Smooth muscle cell of the brain vasculature (primary cell): ENCODE results near the gene PLCB4.

Experiments used
- DNase-seq: peaks from one replicate; pipeline ENCODE4 v3.0.0-alpha.2; 2012; ENCODE audit warnings: low read depth, low spot score

Gene PLCB4

GRCh38 chr20:9400171-9401025 is 331.5 kb downstream of the PLCB4 start:
- no peak for DNase-seq

- no peak for DNase-seq
These were observed 332.5 kb downstream of the PLCB4 start for GRCh38 chr20:9401371-9401770.

- DNase-seq, result no peak
These were observed 333.3 kb downstream of the PLCB4 start for GRCh38 chr20:9402141-9402540.

GRCh38 chr20:9402546-9402945 is 333.7 kb downstream of the PLCB4 start:
- no peak for DNase-seq

- DNase-seq, result no peak
These were observed 334.6 kb downstream of the PLCB4 start for GRCh38 chr20:9403448-9403847.

- peak; percentile 50 for DNase-seq
These were observed 339.0 kb downstream of the PLCB4 start for GRCh38 chr20:9407805-9408421.

- no peak for DNase-seq
These were observed 339.8 kb downstream of the PLCB4 start for GRCh38 chr20:9408422-9409300.

- no peak for DNase-seq
These were observed 340.5 kb downstream of the PLCB4 start for GRCh38 chr20:9409352-9409751.

GRCh38 chr20:9409981-9410380 is 341.1 kb downstream of the PLCB4 start:
- DNase-seq, result peak; percentile 65

GRCh38 chr20:9411833-9412232 is 342.9 kb downstream of the PLCB4 start:
- DNase-seq, result no peak

- no peak for DNase-seq
These were observed 343.4 kb downstream of the PLCB4 start for GRCh38 chr20:9412309-9412708.

- DNase-seq, result no peak
These were observed 344.1 kb downstream of the PLCB4 start for GRCh38 chr20:9413001-9413400.

GRCh38 chr20:9415426-9415825 is 346.5 kb downstream of the PLCB4 start:
- no peak for DNase-seq

- DNase-seq, result no peak
These were observed 347.5 kb downstream of the PLCB4 start for GRCh38 chr20:9416421-9416820.

GRCh38 chr20:9417665-9418064 is 348.8 kb downstream of the PLCB4 start:
- no peak for DNase-seq

GRCh38 chr20:9422321-9423057 is 353.6 kb downstream of the PLCB4 start:
- DNase-seq, result no peak

- DNase-seq, result no peak
These were observed 355.7 kb downstream of the PLCB4 start for GRCh38 chr20:9424551-9424950.

GRCh38 chr20:9427430-9428291 is 358.8 kb downstream of the PLCB4 start:
- no peak for DNase-seq

GRCh38 chr20:9428292-9428607 is 359.4 kb downstream of the PLCB4 start:
- no peak for DNase-seq

GRCh38 chr20:9439806-9440205 is 370.9 kb downstream of the PLCB4 start:
- no peak for DNase-seq

- no peak for DNase-seq
These were observed 372.0 kb downstream of the PLCB4 start for GRCh38 chr20:9440892-9441291.
